HepG2 (cell line): ENCODE results near the gene CCNG1. TPM values are rescaled to one million over a fixed set of nuclear protein-coding genes. Genes with fewer than 3 reads are reported as not detected.

Experiments used
- ATF3 ChIP-seq: sonication (generic); formaldehyde crosslinking; IDR thresholded peaks from 2 replicates; pipeline ENCODE4 v1.4.0; 2020; ENCODE audit warnings: missing genetic modification reagents
- ATF5 ChIP-seq: sonication (generic); formaldehyde crosslinking; IDR thresholded peaks from 2 replicates; pipeline ENCODE4 v1.4.0; 2020; ENCODE audit warnings: mild to moderate bottlenecking, low read depth, missing genetic modification reagents
- CHD4 ChIP-seq: fragments of 200-600 bp; sonication (generic); IDR thresholded peaks from 2 replicates; pipeline ENCODE4 v1.7.0; 2017; ENCODE audit warnings: mild to moderate bottlenecking, low read length, borderline replicate concordance
- GFI1 ChIP-seq: sonication (generic); formaldehyde crosslinking; IDR thresholded peaks from 2 replicates; pipeline ENCODE4 v1.5.0; 2020; ENCODE audit warnings: missing genetic modification reagents, mild to moderate bottlenecking, borderline replicate concordance
- JDP2 ChIP-seq: sonication (generic); formaldehyde crosslinking; IDR thresholded peaks from 2 replicates; pipeline ENCODE4 v1.8.1; 2022; ENCODE audit warnings: missing genetic modification reagents, borderline replicate concordance
- MAX ChIP-seq: IDR thresholded peaks from 2 replicates; pipeline ENCODE4 v1.6.1; 2012; ENCODE audit warnings: inconsistent platforms
- MBNL3 ChIP-seq: fragments of 250-450 bp; sonication (Bioruptor Pico); conservative IDR thresholded peaks from 2 replicates; pipeline ENCODE4 v1.8.0; 2022; ENCODE audit warnings: mild to moderate bottlenecking, inconsistent platforms
- NFIB ChIP-seq: sonication (generic); formaldehyde crosslinking; IDR thresholded peaks from 2 replicates; pipeline ENCODE4 v1.9.0; 2021; ENCODE audit warnings: missing genetic modification reagents, mild to moderate bottlenecking, borderline replicate concordance
- NKX3-1 ChIP-seq: sonication (generic); formaldehyde crosslinking; IDR thresholded peaks from 2 replicates; pipeline ENCODE4 v1.5.0; 2020; ENCODE audit warnings: missing genetic modification reagents
- PRDM4 ChIP-seq: sonication (generic); formaldehyde crosslinking; IDR thresholded peaks from 2 replicates; pipeline ENCODE4 v1.9.0; 2021; ENCODE audit warnings: missing genetic modification reagents, borderline replicate concordance
- SP1 ChIP-seq, 2 experiments: fragments of 450-650 bp in 1 of 2; sonication (generic) in 1 of 2; formaldehyde crosslinking in 1 of 2; IDR thresholded peaks; 2 replicates each; pipeline versions ENCODE4 v1.4.0 to v1.6.1; 2016 to 2020; ENCODE audit warnings: missing genetic modification reagents in 1 of 2
- TRIM24 ChIP-seq: sonication (generic); formaldehyde crosslinking; IDR thresholded peaks from 2 replicates; pipeline ENCODE4 v1.8.0; 2022; ENCODE audit warnings: mild to moderate bottlenecking, missing genetic modification reagents
- ZBTB4 ChIP-seq: sonication (generic); formaldehyde crosslinking; IDR thresholded peaks from 2 replicates; pipeline ENCODE4 v1.4.0; 2020; ENCODE audit warnings: missing genetic modification reagents, mild to moderate bottlenecking, borderline replicate concordance
- ZNF562 ChIP-seq: sonication (generic); formaldehyde crosslinking; IDR thresholded peaks from 2 replicates; pipeline ENCODE4 v1.8.0; 2022; ENCODE audit warnings: missing genetic modification reagents, borderline replicate concordance
- ZNF644 ChIP-seq: IDR thresholded peaks from 2 replicates; pipeline ENCODE4 v1.6.1; 2016; ENCODE audit warnings: low read depth
- ZNF746 ChIP-seq: sonication (generic); formaldehyde crosslinking; IDR thresholded peaks from 2 replicates; pipeline ENCODE4 v1.8.0; 2022; ENCODE audit warnings: mild to moderate bottlenecking, missing genetic modification reagents
- ZNF768 ChIP-seq: sonication (generic); formaldehyde crosslinking; IDR thresholded peaks from 2 replicates; pipeline ENCODE4 v1.4.0; 2020; ENCODE audit warnings: missing genetic modification reagents
- polyA plus RNA-seq, 8 experiments: library from polyadenylated mRNA; depleted of rRNA in 3 of 8; stranded (reverse) in 7 of 8; unstranded in 1 of 8; fragments of >200 nt; fragmentation: Illumina TruSeq in 4 of 8; extraction: Trizol in 4 of 8; gene quantifications; 2 replicates each; pipeline versions ENCODE4 v1.2.1 to v1.2.3, GENCODE V29; 2011 to 2016; ENCODE audit warnings: low read depth in 4 of 8, missing spikeins in 1 of 8, mixed read lengths in 1 of 8; ENCODE audit not compliant: insufficient read depth in 1 of 8
- total RNA-seq, 5 experiments: library from RNA; depleted of rRNA; stranded (reverse); fragments of >200 nt; fragmentation: Illumina TruSeq; extraction: Trizol; gene quantifications; 2 replicates each; pipeline ENCODE4 v1.2.3, GENCODE V29; 2016; ENCODE audit warnings: low read depth in 1 of 5
- TF ChIP-seq, protein P1 (sequence below): IDR thresholded peaks from 2 replicates; pipeline ENCODE4 v1.6.1; 2018; ENCODE audit warnings: missing genetic modification reagents, mild to moderate bottlenecking, missing compliant biosample characterization

The CCNG1 gene
- total and polyA plus RNA-seq, 2 of the 13 experiments (the other 11 are each of a cell fraction or from before 2014, with no cell fraction given): 181 to 353 TPM

- TF ChIP-seq PRDM4 (CRISPR knock-in tag): no peak
- TF ChIP-seq, protein P1, sequence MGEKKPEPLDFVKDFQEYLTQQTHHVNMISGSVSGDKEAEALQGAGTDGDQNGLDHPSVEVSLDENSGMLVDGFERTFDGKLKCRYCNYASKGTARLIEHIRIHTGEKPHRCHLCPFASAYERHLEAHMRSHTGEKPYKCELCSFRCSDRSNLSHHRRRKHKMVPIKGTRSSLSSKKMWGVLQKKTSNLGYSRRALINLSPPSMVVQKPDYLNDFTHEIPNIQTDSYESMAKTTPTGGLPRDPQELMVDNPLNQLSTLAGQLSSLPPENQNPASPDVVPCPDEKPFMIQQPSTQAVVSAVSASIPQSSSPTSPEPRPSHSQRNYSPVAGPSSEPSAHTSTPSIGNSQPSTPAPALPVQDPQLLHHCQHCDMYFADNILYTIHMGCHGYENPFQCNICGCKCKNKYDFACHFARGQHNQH: peak; percentile 84
- TF ChIP-seq TRIM24 (CRISPR knock-in tag): no peak
- TF ChIP-seq ATF5 (CRISPR knock-in tag): no peak
- peak; percentile 68; the same call in 1 of the 2 replicates for TF ChIP-seq ZNF768 (CRISPR knock-in tag)
- 0 out of 2 replicates have a peak, but pooled peaks have one; percentile 23 for TF ChIP-seq ATF3 (CRISPR knock-in tag)
- no peak for TF ChIP-seq ZNF644 (CRISPR knock-in tag)
- TF ChIP-seq MBNL3: no peak
- TF ChIP-seq NKX3-1 (CRISPR knock-in tag): 0 out of 2 replicates have a peak, but pooled peaks have one; percentile 1
- TF ChIP-seq CHD4: no peak; the same call in 1 of the 2 replicates
- no peak; the same call in 1 of the 2 replicates for TF ChIP-seq ZNF562
- no peak for TF ChIP-seq SP1 (IDR thresholded peaks at IDR 0.05)
- TF ChIP-seq SP1 (CRISPR knock-in tag; IDR thresholded peaks at IDR 0.05): peak; percentile 53; the same call in 1 of the 2 replicates
- TF ChIP-seq NFIB (CRISPR knock-in tag): no peak
- no peak for TF ChIP-seq ZNF746 (CRISPR knock-in tag)
- no peak for TF ChIP-seq JDP2 (CRISPR knock-in tag)
- TF ChIP-seq GFI1 (CRISPR knock-in tag): no peak
- TF ChIP-seq MAX: peak; percentile 64
- no peak; the same call in 1 of the 2 replicates for TF ChIP-seq ZBTB4 (CRISPR knock-in tag)
Observed at GRCh38 chr5:163437309-163438182, at the start of gene CCNG1 (continued).
